Measurements from ENCODE around the gene DUSP5. TPM values are rescaled to one million over a fixed set of nuclear protein-coding genes. Genes with fewer than 3 reads are reported as not detected.

DUSP5 gene
- total and polyA plus RNA-seq, 9 donors: 2.5 to 21.6 (median 6.2) TPM

GRCh38 chr10:110495731-110496552 lies 1.8 kb upstream of the DUSP5 start:
- Histone ChIP-seq H3K4me3 (no peak overlapping the region), H3K9me3 (no peaks in the 10 kb centered on the region), H3K36me3 (no peaks in the 10 kb centered on the region), H3K27ac (no peak overlapping the region), H3K4me1 (ENCODE audit: insufficient read depth) (no peaks in the 10 kb centered on the region), H3K27me3 (no peaks in the 10 kb centered on the region)
- no peak for TF ChIP-seq EP300 (IDR thresholded peaks at IDR 0.05)
- TF ChIP-seq CTCF (IDR thresholded peaks at IDR 0.05): no peak
- TF ChIP-seq POLR2A (IDR thresholded peaks at IDR 0.05): no peak
- WGBS, 3 donors: 53 to 56% (median 55%) methylated on average over 25 of the region's 25 CpGs
- peak in 4 of 5 donors; percentile 18 to 53 (median 36) for DNase-seq
- intact Hi-C loops (cut with DNase I): no loop called here

GRCh38 chr10:110496553-110497437 lies 912 bp upstream of the DUSP5 start:
- peak in 1 of 5 donors; percentile 19 for DNase-seq
- Histone ChIP-seq H3K27ac (peak overlapping the region; percentile 76), H3K4me1 (ENCODE audit: insufficient read depth) (peaks cover 6% of the 10 kb centered on the region), H3K27me3 (no peaks in the 10 kb centered on the region), H3K36me3 (no peaks in the 10 kb centered on the region), H3K9me3 (no peaks in the 10 kb centered on the region), H3K4me3 (peak overlapping the region; percentile 83)
- no peak for TF ChIP-seq POLR2A (IDR thresholded peaks at IDR 0.05)
- TF ChIP-seq EP300 (IDR thresholded peaks at IDR 0.05): no peak
- no peak for TF ChIP-seq CTCF (IDR thresholded peaks at IDR 0.05)
- WGBS, 3 donors: 24 to 26% (median 26%) methylated on average over 22 of the region's 22 CpGs
- intact Hi-C loops (cut with DNase I): no loop called here

- peak overlapping the region; percentile 76 for H3K27ac ChIP-seq
- 2 to 4% (median 2%) methylated on average over 39 to 107 of the region's 107 CpGs for WGBS, 3 donors
- no peaks in the 10 kb centered on the region for H3K9me3 ChIP-seq
- intact Hi-C loops (cut with DNase I): no loop called here
- no peaks in the 10 kb centered on the region for H3K36me3 ChIP-seq
- H3K4me1 ChIP-seq (ENCODE audit: insufficient read depth): peaks cover 10% of the 10 kb centered on the region
- no peaks in the 10 kb centered on the region for H3K27me3 ChIP-seq
- TF ChIP-seq CTCF (IDR thresholded peaks at IDR 0.05) (peak in 1 of 3 donors; percentile 14), POLR2A (IDR thresholded peaks at IDR 0.05) (no peak)
- DNase-seq: peak; percentile 48 to 79 (median 65)
- peak overlapping the region; percentile 83 for H3K4me3 ChIP-seq
Measured at GRCh38 chr10:110498087-110498981, 627 bp downstream of the DUSP5 start.
